ENCODE measurements around the gene WASF2.
A peak's percentile ranks its signal among the peaks of the same experiment; 100 is the strongest.

WASF2 gene

DNA sequence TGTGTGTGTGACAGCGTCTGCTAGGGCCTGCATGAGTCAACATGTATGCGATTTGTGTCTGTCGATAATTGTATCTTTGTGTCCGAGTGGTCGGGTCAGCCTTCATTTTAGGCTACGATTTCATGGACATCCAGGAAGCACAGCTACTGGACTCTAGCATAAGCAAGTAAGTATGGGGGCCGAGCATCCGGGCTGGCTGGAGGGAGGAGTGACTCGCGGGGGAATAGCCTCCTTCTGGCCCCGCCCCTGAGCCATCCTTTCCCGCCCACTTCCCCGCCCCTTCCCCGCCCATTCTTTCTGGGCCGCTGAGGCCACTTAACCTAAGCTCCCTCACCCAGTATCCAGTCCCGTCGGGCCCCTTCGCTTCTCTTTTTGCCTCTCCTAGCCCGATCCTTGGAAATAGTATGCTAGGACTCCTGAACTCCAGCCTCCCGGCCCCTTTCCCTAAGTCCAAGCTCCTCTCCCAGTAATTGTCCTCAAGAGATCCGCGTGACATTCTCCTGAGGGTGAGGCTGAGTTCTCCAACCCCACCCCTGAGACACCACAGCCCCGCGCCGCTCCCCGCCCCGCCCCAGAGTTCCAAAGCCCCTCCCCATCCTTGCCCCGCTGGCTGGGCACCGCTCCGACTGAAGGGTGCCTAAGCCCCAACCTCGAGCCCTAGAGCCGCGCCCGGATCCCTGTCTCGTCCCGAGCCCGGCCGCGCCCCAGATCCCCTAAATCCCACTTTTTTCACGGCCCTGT, 124.4 kb downstream of the WASF2 start:
- Histone ChIP-seq H2AFZ (ENCODE audit: low read depth, low read length) (no peak overlapping the region), H3K18ac (ENCODE audit: low read depth in 1 of 2, low read length in 2 of 2) (peak overlapping the region; percentile 61 to 86), H4K91ac (ENCODE audit: low read length) (peak overlapping the region; percentile 48), H3K4ac (ENCODE audit: low read depth in 1 of 2, low read length in 2 of 2) (peak overlapping the region; percentile 77 to 84), H2BK5ac (ENCODE audit: low read depth, low read length, poor library complexity, severe bottlenecking) (peak overlapping the region; percentile 59), H4K8ac (ENCODE audit: low read length) (peak overlapping the region; percentile 92), H3K79me1 (replicated peaks; ENCODE audit: low read length, poor library complexity, severe bottlenecking) (peaks cover 11% of the 10 kb centered on the region), H3K4me1 (ENCODE audit: control insufficient read depth, insufficient read depth, low read depth, low read length) (peaks cover 14% of the 10 kb centered on the region), H3K36me3 (ENCODE audit: control insufficient read depth in 1 of 2, insufficient read depth in 2 of 2, low read depth in 1 of 2, low read length in 2 of 2) (peaks cover 40 to 42% of the 10 kb centered on the region in 2 experiments), H3K4me3 (ENCODE audit: insufficient read depth in 1 of 2, low read depth in 1 of 2, low read length in 2 of 2) (peak overlapping the region; percentile 71 to 75), H3K9ac (ENCODE audit: low read length) (peak overlapping the region; percentile 95), H2BK120ac (ENCODE audit: low read depth, low read length) (peak overlapping the region; percentile 50), H2AK5ac (ENCODE audit: low read length, severe bottlenecking) (no peak overlapping the region), H2BK15ac (ENCODE audit: low read depth, poor library complexity, severe bottlenecking) (peak overlapping the region; percentile 96), H2BK12ac (ENCODE audit: low read length in 2 of 2) (peak overlapping the region in 1 of 2 experiments; percentile 69), H3K23ac (ENCODE audit: low read length in 2 of 2) (no peak overlapping the region), H3K27me3 (ENCODE audit: control insufficient read depth in 1 of 2, insufficient read depth in 1 of 2, low read length in 2 of 2) (no peaks in the 10 kb centered on the region), H3K27ac (ENCODE audit: low read length, poor library complexity, severe bottlenecking) (peak overlapping the region; percentile 94), H3K14ac (ENCODE audit: low read length in 2 of 2) (peak overlapping the region; percentile 11 to 81), H3K9me3 (ENCODE audit: control insufficient read depth, low read length) (no peaks in the 10 kb centered on the region), H3K4me2 (ENCODE audit: low read length, poor library complexity, severe bottlenecking) (peak overlapping the region; percentile 79)
- WGBS = 4% methylated on average over 40 of the region's 40 CpGs
- peak; percentile 93 for DNase-seq

DNA sequence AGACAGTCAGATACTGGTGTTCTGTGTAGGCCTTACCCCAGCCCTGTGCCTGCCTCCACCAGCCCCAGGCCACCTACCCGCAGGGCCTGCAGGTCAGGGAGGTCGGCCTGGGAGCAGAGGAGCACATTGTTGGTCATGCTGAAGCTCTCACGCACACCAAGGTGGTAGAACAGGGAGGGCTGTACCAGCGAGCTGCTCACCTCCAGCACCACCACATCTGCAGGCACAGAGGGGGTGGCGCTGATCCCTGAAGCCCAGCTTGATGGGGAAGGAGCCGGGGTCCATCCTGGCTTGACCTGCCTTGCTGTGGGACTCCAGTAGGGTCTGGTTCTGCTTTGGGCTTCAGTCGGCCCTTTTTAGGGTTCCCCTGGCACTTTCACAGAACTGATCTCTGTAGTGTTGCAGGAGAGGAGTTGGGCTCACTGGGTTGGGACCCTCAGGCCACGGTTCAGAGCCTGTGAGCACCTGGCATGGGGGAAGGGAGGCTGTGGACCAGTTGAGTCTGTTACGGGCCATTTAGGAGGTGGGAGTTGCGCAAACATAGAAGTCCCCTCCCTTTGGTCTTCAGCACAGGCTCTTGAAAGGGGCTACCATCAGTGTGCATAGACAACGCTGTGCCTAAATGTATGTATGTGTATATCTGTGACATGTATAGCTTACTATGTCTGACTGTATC, 125.1 kb downstream of the WASF2 start:
- Histone ChIP-seq H3K4me1 (ENCODE audit: control insufficient read depth, insufficient read depth, low read depth, low read length) (peaks cover 19% of the 10 kb centered on the region), H3K79me1 (replicated peaks; ENCODE audit: low read length, poor library complexity, severe bottlenecking) (peaks cover 11% of the 10 kb centered on the region), H3K36me3 (ENCODE audit: control insufficient read depth in 1 of 2, insufficient read depth in 2 of 2, low read depth in 1 of 2, low read length in 2 of 2) (peaks cover 43 to 47% of the 10 kb centered on the region in 2 experiments), H2BK15ac (ENCODE audit: low read depth, poor library complexity, severe bottlenecking) (no peak overlapping the region), H3K23ac (ENCODE audit: low read length in 2 of 2) (no peak overlapping the region), H3K4me3 (ENCODE audit: insufficient read depth in 1 of 2, low read depth in 1 of 2, low read length in 2 of 2) (peak overlapping the region in 1 of 2 experiments; percentile 71), H3K27ac (ENCODE audit: low read length, poor library complexity, severe bottlenecking) (peak overlapping the region; percentile 68), H2AFZ (ENCODE audit: low read depth, low read length) (no peak overlapping the region), H3K9me3 (ENCODE audit: control insufficient read depth, low read length) (no peaks in the 10 kb centered on the region), H2BK5ac (ENCODE audit: low read depth, low read length, poor library complexity, severe bottlenecking) (no peak overlapping the region), H3K27me3 (ENCODE audit: control insufficient read depth in 1 of 2, insufficient read depth in 1 of 2, low read length in 2 of 2) (no peaks in the 10 kb centered on the region), H2BK12ac (ENCODE audit: low read length in 2 of 2) (peak overlapping the region; percentile 69 to 73), H3K14ac (ENCODE audit: low read length in 2 of 2) (peak overlapping the region in 1 of 2 experiments; percentile 14), H3K4me2 (ENCODE audit: low read length, poor library complexity, severe bottlenecking) (peak overlapping the region; percentile 51), H2BK120ac (ENCODE audit: low read depth, low read length) (no peak overlapping the region), H3K9ac (ENCODE audit: low read length) (peak overlapping the region; percentile 95), H3K18ac (ENCODE audit: low read depth in 1 of 2, low read length in 2 of 2) (peak overlapping the region; percentile 44 to 61), H4K91ac (ENCODE audit: low read length) (peak overlapping the region; percentile 48), H3K4ac (ENCODE audit: low read depth in 1 of 2, low read length in 2 of 2) (peak overlapping the region; percentile 65 to 77), H2AK5ac (ENCODE audit: low read length, severe bottlenecking) (no peak overlapping the region), H4K8ac (ENCODE audit: low read length) (peak overlapping the region; percentile 92)
- WGBS = 78% methylated on average over 11 of the region's 11 CpGs
- no peak for DNase-seq

DNA sequence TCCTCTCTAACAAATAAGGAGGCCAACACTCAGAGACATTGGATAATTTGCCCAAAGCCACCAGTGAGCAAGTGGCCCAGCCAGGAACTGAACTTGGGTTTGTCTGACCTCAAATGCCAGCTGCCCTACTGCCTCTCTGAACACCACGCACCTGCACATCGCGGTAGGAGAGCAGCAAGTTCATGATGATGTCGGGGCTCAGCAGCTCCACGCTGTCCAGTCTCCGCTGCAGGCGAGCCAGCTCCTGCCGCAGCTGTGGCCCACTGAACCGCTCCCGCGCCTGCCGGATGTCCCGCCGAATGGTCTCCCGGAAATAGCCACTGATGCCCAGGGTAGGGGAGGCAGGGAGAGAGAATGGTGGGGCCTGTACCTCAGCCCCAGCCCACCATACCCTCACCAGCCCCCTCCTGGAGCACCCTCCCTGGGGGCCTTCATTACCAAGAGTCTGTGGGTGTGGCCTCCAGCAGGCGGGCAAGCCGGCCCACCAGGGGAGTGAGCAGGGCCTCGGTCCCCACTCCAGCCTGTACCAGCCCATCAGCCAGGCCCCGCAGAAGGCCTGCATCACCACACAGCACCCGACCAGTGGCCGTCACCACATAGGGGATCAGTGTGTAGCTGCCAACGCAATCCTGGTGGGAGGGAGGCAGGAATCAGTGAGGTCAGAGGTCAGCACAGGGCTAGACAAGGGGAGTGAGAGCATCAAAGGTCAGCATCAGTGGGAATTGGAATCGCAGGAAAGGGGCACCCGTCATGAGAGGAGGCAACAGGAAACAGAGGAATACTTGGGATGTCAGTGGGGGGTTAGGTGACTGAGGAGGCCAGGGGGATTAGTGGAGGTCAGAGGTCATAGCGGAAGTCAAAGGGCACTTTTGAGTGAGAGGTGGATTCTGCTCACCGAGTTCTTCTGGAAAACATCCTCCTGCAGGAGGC, 125.9 kb downstream of the WASF2 start:
- Histone ChIP-seq H3K9ac (ENCODE audit: low read length) (no peak overlapping the region), H3K4ac (ENCODE audit: low read depth in 1 of 2, low read length in 2 of 2) (no peak overlapping the region), H3K23ac (ENCODE audit: low read length in 2 of 2) (no peak overlapping the region), H2AFZ (ENCODE audit: low read depth, low read length) (no peak overlapping the region), H2BK5ac (ENCODE audit: low read depth, low read length, poor library complexity, severe bottlenecking) (no peak overlapping the region), H3K14ac (ENCODE audit: low read length in 2 of 2) (no peak overlapping the region), H3K27me3 (ENCODE audit: control insufficient read depth in 1 of 2, insufficient read depth in 1 of 2, low read length in 2 of 2) (no peaks in the 10 kb centered on the region), H3K79me1 (replicated peaks; ENCODE audit: low read length, poor library complexity, severe bottlenecking) (peaks cover 11% of the 10 kb centered on the region), H3K27ac (ENCODE audit: low read length, poor library complexity, severe bottlenecking) (no peak overlapping the region), H3K4me1 (ENCODE audit: control insufficient read depth, insufficient read depth, low read depth, low read length) (peaks cover 19% of the 10 kb centered on the region), H3K18ac (ENCODE audit: low read depth in 1 of 2, low read length in 2 of 2) (no peak overlapping the region), H4K91ac (ENCODE audit: low read length) (peak overlapping the region; percentile 48), H2AK5ac (ENCODE audit: low read length, severe bottlenecking) (no peak overlapping the region), H3K4me3 (ENCODE audit: insufficient read depth in 1 of 2, low read depth in 1 of 2, low read length in 2 of 2) (no peak overlapping the region), H3K36me3 (ENCODE audit: control insufficient read depth in 1 of 2, insufficient read depth in 2 of 2, low read depth in 1 of 2, low read length in 2 of 2) (peaks cover 51 to 55% of the 10 kb centered on the region in 2 experiments), H2BK15ac (ENCODE audit: low read depth, poor library complexity, severe bottlenecking) (peak overlapping the region; percentile 38), H3K9me3 (ENCODE audit: control insufficient read depth, low read length) (no peaks in the 10 kb centered on the region), H4K8ac (ENCODE audit: low read length) (no peak overlapping the region), H2BK120ac (ENCODE audit: low read depth, low read length) (no peak overlapping the region), H2BK12ac (ENCODE audit: low read length in 2 of 2) (peak overlapping the region in 1 of 2 experiments; percentile 73), H3K4me2 (ENCODE audit: low read length, poor library complexity, severe bottlenecking) (no peak overlapping the region)
- DNase-seq = no peak
- 72% methylated on average over 18 of the region's 26 CpGs for WGBS

Data from mesenchymal stem cell (in vitro differentiated cells and primary cell).